ENCODE measurements around the gene PLEKHA7. TPM values are rescaled to one million over a fixed set of nuclear protein-coding genes. Genes with fewer than 3 reads are reported as not detected.
A peak's percentile ranks its signal among the peaks of the same experiment; 100 is the strongest.

The PLEKHA7 gene
- total and polyA plus RNA-seq, 2 of the 13 experiments (the other 11 are each of a cell fraction or from before 2014, with no cell fraction given), result 17.5 to 18.7 TPM

GRCh38 chr11:17012712-17013547, 1.3 kb downstream of the PLEKHA7 start (continued):
- TF ChIP-seq GLMP (CRISPR knock-in tag; IDR thresholded peaks at IDR 0.05; ENCODE audit: borderline replicate concordance) (no peak), KMT2A (CRISPR knock-in tag; IDR thresholded peaks at IDR 0.05) (peak; percentile 65), ZNF615 (CRISPR knock-in tag; IDR thresholded peaks at IDR 0.05; ENCODE audit: borderline replicate concordance) (no peak), SPEN (CRISPR knock-in tag; IDR thresholded peaks at IDR 0.05; ENCODE audit: low read depth) (peak; percentile 80; the same call in 1 of the 2 replicates), ZNF672 (CRISPR knock-in tag; IDR thresholded peaks at IDR 0.05) (no peak), KMT2B (CRISPR knock-in tag; IDR thresholded peaks at IDR 0.05) (peak; percentile 51), ZNF644 (CRISPR knock-in tag; IDR thresholded peaks at IDR 0.05; ENCODE audit: low read depth) (0 out of 2 replicates have a peak, but pooled peaks have one; percentile 7), ZNF160 (CRISPR knock-in tag; IDR thresholded peaks at IDR 0.05) (no peak), ZNF12 (CRISPR knock-in tag; IDR thresholded peaks at IDR 0.05) (peak; percentile 81), ZNF276 (CRISPR knock-in tag; IDR thresholded peaks at IDR 0.05; ENCODE audit: low read depth) (no peak), SIN3B (IDR thresholded peaks at IDR 0.05; ENCODE audit: low read length) (no peak), ZNF234 (CRISPR knock-in tag; conservative IDR thresholded peaks at IDR 0.05) (no peak), ARID5B (CRISPR knock-in tag; IDR thresholded peaks at IDR 0.05) (peak; percentile 88), ZBTB8A (CRISPR knock-in tag; IDR thresholded peaks at IDR 0.05; ENCODE audit: borderline replicate concordance, low read depth) (no peak), FOXK1 (CRISPR knock-in tag; IDR thresholded peaks at IDR 0.05; ENCODE audit: borderline replicate concordance, low read depth) (peak; percentile 66; the same call in 1 of the 2 replicates), MTF2 (CRISPR knock-in tag; IDR thresholded peaks at IDR 0.05; ENCODE audit: borderline replicate concordance) (no peak), TSC22D2 (CRISPR knock-in tag; IDR thresholded peaks at IDR 0.05; ENCODE audit: borderline replicate concordance) (no peak), ZNF329 (CRISPR knock-in tag; IDR thresholded peaks at IDR 0.05; ENCODE audit: low read depth) (no peak), NFE2L2 (IDR thresholded peaks at IDR 0.05; ENCODE audit: low read length) (no peak), DPF2 (CRISPR knock-in tag; IDR thresholded peaks at IDR 0.05; ENCODE audit: borderline replicate concordance, low read depth) (peak; percentile 56; the same call in 1 of the 2 replicates), HNRNPLL (IDR thresholded peaks at IDR 0.05; ENCODE audit: low read depth, low read length, poor library complexity, severe bottlenecking) (peak; percentile 95), ZNF124 (CRISPR knock-in tag; IDR thresholded peaks at IDR 0.05) (no peak; the same call in 1 of the 2 replicates)
